K562 (cell line): Measurements from ENCODE around the gene ADGRD1. TPM values are rescaled to one million over a fixed set of nuclear protein-coding genes. Genes with fewer than 3 reads are reported as not detected.

Experiments used
- C11orf30 ChIP-seq: fragments of 450-650 bp; IDR thresholded peaks from 2 replicates; pipeline ENCODE4 v1.6.1; 2016; ENCODE audit warnings: low read depth, mild to moderate bottlenecking
- CREB1 ChIP-seq, 2 experiments: sonication (generic) in 1 of 2; formaldehyde crosslinking in 1 of 2; IDR thresholded peaks; 2 replicates each; pipeline versions ENCODE4 v1.6.1 to v1.8.0; 2012 to 2022; ENCODE audit warnings: inconsistent platforms in 1 of 2, mild to moderate bottlenecking in 1 of 2, missing genetic modification reagents in 1 of 2, moderate library complexity in 1 of 2
- MITF ChIP-seq: IDR thresholded peaks from 2 replicates; pipeline ENCODE4 v1.6.1; 2014; ENCODE audit warnings: antibody characterized with exemption
- ZBTB12 ChIP-seq: fragments of 250-450 bp; sonication (Bioruptor Pico); IDR thresholded peaks from 2 replicates; pipeline ENCODE4 v1.4.0; 2020
- ZFP91 ChIP-seq: sonication (generic); formaldehyde crosslinking; IDR thresholded peaks from 2 replicates; pipeline ENCODE4 v1.8.0; 2022; ENCODE audit warnings: mild to moderate bottlenecking, missing genetic modification reagents
- polyA plus RNA-seq, 8 experiments: library from polyadenylated mRNA; depleted of rRNA in 4 of 8; stranded (reverse) in 5 of 8; unstranded in 3 of 8; fragments of >200 nt; fragmentation: Nextera tagmentation in 2 of 8; fragmentation: Illumina TruSeq in 1 of 8; extraction: Ambion mirVana in 2 of 8; extraction: Trizol in 1 of 8; gene quantifications; 2 replicates each; pipeline versions ENCODE4 v1.2.1 to v1.2.3, GENCODE V29; 2011 to 2014; ENCODE audit warnings: inconsistent platforms in 1 of 8, missing spikeins in 1 of 8
- total RNA-seq, 7 experiments: library from RNA; depleted of rRNA in 6 of 7; stranded (reverse); fragments of >200 nt in 6 of 7; fragmentation: Illumina TruSeq in 2 of 7; extraction: Trizol in 2 of 7; gene quantifications; 2 replicates each; pipeline versions ENCODE4 v1.2.1 to v1.2.3, GENCODE V29; 2011 to 2021; ENCODE audit warnings: low replicate concordance in 1 of 7

Gene ADGRD1
- total and polyA plus RNA-seq, 9 of the 15 experiments (the other 6 are each of a cell fraction or from before 2014, with no cell fraction given) = 1.7 to 11.7 (median 3.3) TPM

- TF ChIP-seq ZFP91 (CRISPR knock-in tag) (no peak), MITF (no peak), CREB1 (IDR thresholded peaks at IDR 0.05) (peak; percentile 84), CREB1 (CRISPR knock-in tag; IDR thresholded peaks at IDR 0.05) (no peak), C11orf30 (no peak), ZBTB12 (CRISPR knock-in tag) (peak; percentile 76)
Observed at GRCh38 chr12:131025939-131026702, 72.4 kb downstream of the ADGRD1 start (continued).
